ENCODE results near the gene KRT15. TPM values are rescaled to one million over a fixed set of nuclear protein-coding genes. Genes with fewer than 3 reads are reported as not detected.

Gene KRT15
- polyA plus RNA-seq, 1 of the 3 experiments (the other 2 are of a cell fraction): 16.9 TPM

DNA sequence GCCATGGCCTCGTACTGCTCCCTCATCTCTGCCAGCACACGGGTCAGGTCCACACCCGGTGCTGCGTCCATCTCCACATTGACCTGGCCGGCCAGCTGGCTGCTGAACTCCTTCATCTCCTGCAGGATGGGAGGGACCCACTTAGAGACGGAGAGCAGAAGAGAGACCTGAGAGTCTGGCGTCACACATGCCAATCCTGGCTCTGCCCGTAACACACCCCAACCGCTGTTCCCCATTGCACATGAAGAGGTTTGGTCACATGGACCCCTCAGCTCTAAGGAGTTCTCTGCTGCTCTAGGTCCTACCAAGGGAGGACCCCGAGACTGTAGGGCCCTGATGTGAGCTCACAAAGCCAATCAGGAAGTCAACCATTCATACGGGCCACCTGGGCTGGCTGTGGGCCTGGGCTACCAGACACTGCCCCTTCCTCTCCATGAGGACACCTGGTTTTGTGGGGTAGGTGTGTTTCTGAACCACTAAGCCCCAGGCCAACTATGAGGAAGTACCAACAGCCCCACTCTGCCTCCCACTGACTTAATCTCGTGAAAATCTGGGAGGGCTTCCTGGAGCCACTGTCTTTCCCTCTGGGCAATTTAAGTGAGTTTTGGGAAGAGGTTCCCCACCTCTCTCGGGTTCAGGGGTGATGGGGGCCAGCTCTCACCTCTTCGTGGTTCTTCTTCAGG is 2.4 kb downstream of the KRT15 start:
- no peak overlapping the region for H3K27ac ChIP-seq (ENCODE audit: low read depth in 2 of 2, low read length in 1 of 2)
- H3K79me2 ChIP-seq (ENCODE audit: insufficient read depth): no peaks in the 10 kb centered on the region
- TF ChIP-seq JUND (IDR thresholded peaks at IDR 0.05) (no peak), POLR2AphosphoS5 (IDR thresholded peaks at IDR 0.05; ENCODE audit: low read depth, low read length) (no peak), USF1 (IDR thresholded peaks at IDR 0.05; ENCODE audit: borderline replicate concordance, low read depth) (no peak), SMC3 (IDR thresholded peaks at IDR 0.05; ENCODE audit: low read depth, low read length) (no peak), USF2 (IDR thresholded peaks at IDR 0.05; ENCODE audit: borderline replicate concordance, low read depth, low read length) (no peak), RCOR1 (IDR thresholded peaks at IDR 0.05; ENCODE audit: low read length) (no peak), GATA2 (CRISPR knock-in tag; IDR thresholded peaks at IDR 0.05) (no peak)
- TF ChIP-seq, protein P1, sequence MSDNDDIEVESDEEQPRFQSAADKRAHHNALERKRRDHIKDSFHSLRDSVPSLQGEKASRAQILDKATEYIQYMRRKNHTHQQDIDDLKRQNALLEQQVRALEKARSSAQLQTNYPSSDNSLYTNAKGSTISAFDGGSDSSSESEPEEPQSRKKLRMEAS (IDR thresholded peaks at IDR 0.05; ENCODE audit: low read depth): no peak
- CTCF ChIA-PET: interaction anchor here (1.1 to 1.8 kb wide), 4 partner anchors 12 to 132 kb away, joined by 3 to 16 read pairs (median 3); no protein-coding TSS in a partner anchor
- H3K9me2 ChIP-seq: no peaks in the 10 kb centered on the region
- H3K9ac ChIP-seq: no peak overlapping the region
- 91% methylated on average over 13 of the region's 14 CpGs for WGBS (ENCODE audit: low lambda C conversion rate)
- H4K20me1 ChIP-seq (ENCODE audit: insufficient read depth): no peaks in the 10 kb centered on the region
- H3K4me3 ChIP-seq (ENCODE audit: low read depth in 2 of 2, low read length in 1 of 2): no peak overlapping the region
- H3K4me2 ChIP-seq: no peak overlapping the region
- no peaks in the 10 kb centered on the region for H3K36me3 ChIP-seq (replicated peaks in 1 of 2; ENCODE audit: control insufficient read depth in 1 of 2, insufficient read depth in 2 of 2, low read length in 1 of 2)
- H3K27me3 ChIP-seq (ENCODE audit: insufficient read depth): no peaks in the 10 kb centered on the region
- DNase-seq: no peak
- H2AFZ ChIP-seq (ENCODE audit: low read depth): no peak overlapping the region
- no peaks in the 10 kb centered on the region for H3K9me3 ChIP-seq
- peaks cover 2% of the 10 kb centered on the region for H3F3A ChIP-seq (replicated peaks; ENCODE audit: insufficient read depth)
- POLR2A ChIA-PET: no interaction called here
- H3K4me1 ChIP-seq (ENCODE audit: control insufficient read depth in 1 of 2, insufficient read depth in 2 of 2, low read depth in 1 of 2, low read length in 1 of 2): peaks cover 11 to 27% of the 10 kb centered on the region in 2 experiments

GRCh38 chr17:41513168-41513547 is 5.5 kb downstream of the KRT15 start:
- Histone ChIP-seq H3K9me2 (no peaks in the 10 kb centered on the region), H3K4me1 (ENCODE audit: control insufficient read depth in 1 of 2, insufficient read depth in 2 of 2, low read depth in 1 of 2, low read length in 1 of 2) (peaks cover 0 to 3% of the 10 kb centered on the region in 2 experiments; a peak in 1 of 4 replicates), H3F3A (replicated peaks; ENCODE audit: insufficient read depth) (no peaks in the 10 kb centered on the region), H3K36me3 (replicated peaks in 1 of 2; ENCODE audit: control insufficient read depth in 1 of 2, insufficient read depth in 2 of 2, low read length in 1 of 2) (no peaks in the 10 kb centered on the region), H3K4me2 (no peak overlapping the region), H3K9me3 (no peaks in the 10 kb centered on the region), H4K20me1 (ENCODE audit: insufficient read depth) (no peaks in the 10 kb centered on the region), H2AFZ (ENCODE audit: low read depth) (no peak overlapping the region), H3K27ac (ENCODE audit: low read depth in 2 of 2, low read length in 1 of 2) (no peak overlapping the region), H3K79me2 (ENCODE audit: insufficient read depth) (no peaks in the 10 kb centered on the region), H3K4me3 (ENCODE audit: low read depth in 2 of 2, low read length in 1 of 2) (no peak overlapping the region), H3K9ac (no peak overlapping the region), H3K27me3 (ENCODE audit: insufficient read depth) (no peaks in the 10 kb centered on the region)
- no peak for DNase-seq
- TF ChIP-seq RFX5 (IDR thresholded peaks at IDR 0.05; ENCODE audit: low read length) (no peak), SIN3A (IDR thresholded peaks at IDR 0.05; ENCODE audit: borderline replicate concordance, low read depth, low read length) (no peak), MEF2A (IDR thresholded peaks at IDR 0.05; ENCODE audit: borderline replicate concordance, low read depth) (no peak), GATA2 (CRISPR knock-in tag; IDR thresholded peaks at IDR 0.05) (no peak), EZH2phosphoT487 (IDR thresholded peaks at IDR 0.05; ENCODE audit: borderline replicate concordance, low read depth) (no peak), FOSL2 (IDR thresholded peaks at IDR 0.05; ENCODE audit: borderline replicate concordance, low read depth) (no peak), SMC3 (IDR thresholded peaks at IDR 0.05; ENCODE audit: low read depth, low read length) (no peak), FOXM1 (IDR thresholded peaks at IDR 0.05; ENCODE audit: low read depth) (no peak), USF2 (IDR thresholded peaks at IDR 0.05; ENCODE audit: borderline replicate concordance, low read depth, low read length) (no peak)
- TF ChIP-seq, protein P2, sequence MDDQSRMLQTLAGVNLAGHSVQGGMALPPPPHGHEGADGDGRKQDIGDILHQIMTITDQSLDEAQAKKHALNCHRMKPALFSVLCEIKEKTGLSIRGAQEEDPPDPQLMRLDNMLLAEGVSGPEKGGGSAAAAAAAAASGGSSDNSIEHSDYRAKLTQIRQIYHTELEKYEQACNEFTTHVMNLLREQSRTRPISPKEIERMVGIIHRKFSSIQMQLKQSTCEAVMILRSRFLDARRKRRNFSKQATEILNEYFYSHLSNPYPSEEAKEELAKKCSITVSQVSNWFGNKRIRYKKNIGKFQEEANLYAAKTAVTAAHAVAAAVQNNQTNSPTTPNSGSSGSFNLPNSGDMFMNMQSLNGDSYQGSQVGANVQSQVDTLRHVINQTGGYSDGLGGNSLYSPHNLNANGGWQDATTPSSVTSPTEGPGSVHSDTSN (IDR thresholded peaks at IDR 0.05): no peak
- TF ChIP-seq, protein P3, sequence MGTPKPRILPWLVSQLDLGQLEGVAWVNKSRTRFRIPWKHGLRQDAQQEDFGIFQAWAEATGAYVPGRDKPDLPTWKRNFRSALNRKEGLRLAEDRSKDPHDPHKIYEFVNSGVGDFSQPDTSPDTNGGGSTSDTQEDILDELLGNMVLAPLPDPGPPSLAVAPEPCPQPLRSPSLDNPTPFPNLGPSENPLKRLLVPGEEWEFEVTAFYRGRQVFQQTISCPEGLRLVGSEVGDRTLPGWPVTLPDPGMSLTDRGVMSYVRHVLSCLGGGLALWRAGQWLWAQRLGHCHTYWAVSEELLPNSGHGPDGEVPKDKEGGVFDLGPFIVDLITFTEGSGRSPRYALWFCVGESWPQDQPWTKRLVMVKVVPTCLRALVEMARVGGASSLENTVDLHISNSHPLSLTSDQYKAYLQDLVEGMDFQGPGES (IDR thresholded peaks at IDR 0.05; ENCODE audit: low read depth, low read length): no peak
- ChIA-PET POLR2A (no interaction called here), CTCF (interaction anchor here (0.7 to 1.9 kb wide), 3 partner anchors 36 to 150 kb away, joined by 4 to 11 read pairs (median 8); no protein-coding TSS in a partner anchor)
- WGBS (ENCODE audit: low lambda C conversion rate): 78% methylated on average over 5 of the region's 5 CpGs

Data from SK-N-SH (cell line).